ENCODE measurements around the gene HMG20B. TPM values are rescaled to one million over a fixed set of nuclear protein-coding genes. Genes with fewer than 3 reads are reported as not detected.
A peak's percentile ranks its signal among the peaks of the same experiment; 100 is the strongest.
"Not testable (repeated sequence)": the region's sequence is repeated elsewhere in the genome, so short reads cannot be mapped to it uniquely, and the experiment has no call there.

The HMG20B gene
- 100 to 1,000 TPM in 1 of 8 experiments, 10 to 100 TPM in 7; 17.0 to 122 (median 35.3) TPM for total RNA-seq

GRCh38 chr19:3572855-3573161 lies at the start of gene HMG20B:
Gene HMG20B, plus strand, starts transcription at chr19:3572944. Its CDS starts 366 bp downstream, at chr19:3573310.
- Histone ChIP-seq H3K4me1 (replicated peaks in 1 of 2) (peaks cover 12% of the 10 kb centered on the region in 2 donors), H3K27ac (no peak within 1 kb of the TSS), H3K4me3 (peak within 1 kb of the TSS; percentile 50 to 84 (median 75))
- WGBS, 10 experiments, result no CpG with 5 or more reads among the region's 30 CpGs
- in situ Hi-C loops (cut with MboI; ENCODE audit: low pct_unique_long_range_greater_than_20kb in 2 of 9, low sequenced_read_pairs in 9 of 9, unreplicated experiment in 9 of 9), result loop anchor here in 1 of 9 experiments (25.0 kb wide), 1 partner anchor 139 kb away; the partner anchor contains the start of genes PIP5K1C and TJP3
- no peak for ATAC-seq (replicated peaks in 6 of 8)

DNA sequence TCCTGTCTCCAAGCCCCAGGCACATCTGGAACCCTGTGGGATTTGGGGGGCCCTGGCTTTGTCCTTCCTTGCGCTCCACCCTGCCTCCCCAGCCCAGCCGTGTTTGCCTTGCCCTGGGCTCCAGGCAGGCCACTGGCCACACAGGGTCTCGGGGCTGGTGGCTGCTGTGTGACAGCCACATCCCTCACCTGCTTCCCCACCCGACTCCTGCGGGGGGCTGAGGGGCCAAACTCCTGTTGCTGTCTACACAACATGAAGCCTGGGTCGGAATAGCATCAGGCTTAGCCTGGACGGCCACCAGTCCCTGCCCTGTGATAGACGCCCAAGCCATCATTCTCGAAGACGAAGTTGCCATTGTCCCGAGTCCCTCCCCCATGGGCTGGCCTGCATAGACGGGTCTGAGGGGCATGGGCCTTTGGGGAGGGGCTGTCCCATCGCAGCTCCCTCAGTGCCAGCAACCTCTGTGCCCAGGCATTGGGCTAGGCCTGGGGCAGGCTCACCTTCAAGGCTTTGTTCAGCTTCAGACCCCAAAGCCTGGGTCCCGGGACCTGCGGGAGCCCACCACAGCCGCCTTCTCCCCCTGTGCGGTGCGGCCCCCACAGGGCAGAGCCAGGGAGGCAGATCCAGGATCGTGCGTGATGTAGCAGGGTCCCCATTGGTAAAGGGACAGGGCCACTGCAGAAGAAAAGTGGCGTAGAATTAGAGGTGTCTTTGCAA lies 49.2 kb upstream of the HMG20B start:
- Histone ChIP-seq H3K4me1 (replicated peaks in 1 of 2) (no peaks in the 10 kb centered on the region), H3K4me3 (no peak overlapping the region), H3K27ac (no peak overlapping the region)
- ATAC-seq (replicated peaks in 6 of 8), result no peak
- in situ Hi-C loops (cut with MboI; ENCODE audit: low pct_unique_long_range_greater_than_20kb in 2 of 9, low sequenced_read_pairs in 9 of 9, unreplicated experiment in 9 of 9), result no loop called here
- WGBS, 10 experiments, result 89 to 100% methylated on average over 1 to 5 of the region's 21 CpGs; no CpG with 5 or more reads in 8 of the 10 experiments

- WGBS, 10 experiments, result 92 to 100% (median 100%) methylated on average over 1 to 9 of the region's 33 CpGs; no CpG with 5 or more reads in 5 of the 10 experiments
- peak in 1 of 8 experiments; percentile 8 for ATAC-seq (replicated peaks in 6 of 8)
- no peak overlapping the region for H3K27ac ChIP-seq
- no peaks in the 10 kb centered on the region for H3K4me1 ChIP-seq (replicated peaks in 1 of 2)
- no peak overlapping the region for H3K4me3 ChIP-seq
- in situ Hi-C loops (cut with MboI; ENCODE audit: low pct_unique_long_range_greater_than_20kb in 2 of 9, low sequenced_read_pairs in 9 of 9, unreplicated experiment in 9 of 9), result no loop called here
These were observed 48.5 kb upstream of the HMG20B start for GRCh38 chr19:3524078-3524842.

DNA sequence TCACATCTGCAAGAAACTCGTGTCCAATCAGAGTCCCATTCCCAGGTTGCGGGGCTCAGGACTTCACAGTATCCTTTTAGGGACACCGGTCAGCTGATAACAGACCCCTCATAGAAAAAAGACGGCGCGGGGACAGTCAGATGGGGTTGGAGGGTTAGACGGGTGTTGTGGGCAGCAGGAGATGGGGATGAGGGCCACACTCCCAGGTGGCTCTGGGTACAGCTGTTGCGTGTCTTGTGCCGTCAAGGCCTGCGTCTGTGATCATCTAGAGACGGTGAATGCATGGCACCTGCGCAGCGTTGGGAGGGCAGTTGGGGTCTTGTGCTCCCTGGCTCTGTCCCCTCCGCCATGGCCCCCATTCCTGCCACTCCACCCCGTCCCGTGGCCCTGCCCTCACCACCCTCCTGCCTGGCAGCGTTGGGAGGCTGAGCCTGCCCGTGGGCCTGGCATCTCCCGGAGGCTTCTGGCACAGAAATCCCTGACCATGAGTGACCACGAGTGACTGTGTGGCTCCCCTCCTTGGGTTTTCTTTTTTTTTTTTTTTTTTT lies 47.8 kb upstream of the HMG20B start:
- no peaks in the 10 kb centered on the region for H3K4me1 ChIP-seq (replicated peaks in 1 of 2)
- in situ Hi-C loops (cut with MboI; ENCODE audit: low pct_unique_long_range_greater_than_20kb in 2 of 9, low sequenced_read_pairs in 9 of 9, unreplicated experiment in 9 of 9), result no loop called here
- no peak for ATAC-seq (replicated peaks in 6 of 8)
- no peak overlapping the region for H3K4me3 ChIP-seq
- WGBS, 10 experiments, result 89 to 100% (median 93%) methylated on average over 1 to 5 of the region's 20 CpGs; no CpG with 5 or more reads in 7 of the 10 experiments
- no peak overlapping the region for H3K27ac ChIP-seq

GRCh38 chr19:3526507-3527237 lies 46.1 kb upstream of the HMG20B start:
- WGBS, 10 experiments, result 40 to 100% (median 100%) methylated on average over 1 to 3 of the region's 28 CpGs; no CpG with 5 or more reads in 7 of the 10 experiments
- Histone ChIP-seq H3K4me3 (no peak overlapping the region), H3K4me1 (replicated peaks in 1 of 2) (no peaks in the 10 kb centered on the region), H3K27ac (no peak overlapping the region)
- peak in 1 of 8 experiments; percentile 10 for ATAC-seq (replicated peaks in 6 of 8)
- in situ Hi-C loops (cut with MboI; ENCODE audit: low pct_unique_long_range_greater_than_20kb in 2 of 9, low sequenced_read_pairs in 9 of 9, unreplicated experiment in 9 of 9), result no loop called here

DNA sequence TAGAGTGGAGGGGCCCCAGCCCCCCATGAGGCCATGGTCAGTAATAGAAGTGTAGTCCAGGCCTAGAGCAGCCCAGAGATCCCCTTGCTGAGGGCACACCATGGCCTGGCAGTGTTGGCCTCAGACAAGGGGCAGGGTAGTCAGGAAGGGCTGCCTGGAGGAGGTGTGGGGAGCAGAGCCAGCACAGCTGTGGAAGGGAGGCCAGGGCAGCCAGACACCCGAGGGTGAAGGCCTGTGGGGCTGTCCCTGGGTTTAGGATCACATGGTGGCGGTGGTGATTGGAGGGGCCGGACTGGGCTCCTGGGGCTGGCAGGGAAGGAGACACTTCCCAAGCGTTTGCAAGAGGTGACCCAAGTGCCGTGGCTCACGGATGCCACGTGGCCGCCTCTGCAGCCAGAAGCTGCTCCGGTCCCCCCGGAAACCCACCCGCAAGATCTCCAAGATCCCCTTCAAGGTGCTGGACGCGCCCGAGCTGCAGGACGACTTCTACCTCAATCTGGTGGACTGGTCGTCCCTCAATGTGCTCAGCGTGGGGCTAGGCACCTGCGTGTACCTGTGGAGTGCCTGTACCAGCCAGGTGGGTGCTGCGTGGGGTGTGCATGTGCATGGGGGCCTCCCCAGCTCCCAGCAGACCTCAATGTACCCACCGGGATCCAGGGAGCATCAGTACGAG lies 45.4 kb upstream of the HMG20B start:
- in situ Hi-C loops (cut with MboI; ENCODE audit: low pct_unique_long_range_greater_than_20kb in 2 of 9, low sequenced_read_pairs in 9 of 9, unreplicated experiment in 9 of 9), result no loop called here
- no peak overlapping the region for H3K4me3 ChIP-seq
- no peaks in the 10 kb centered on the region for H3K4me1 ChIP-seq (replicated peaks in 1 of 2)
- H3K27ac ChIP-seq, result no peak overlapping the region
- no peak for ATAC-seq (replicated peaks in 6 of 8)
- WGBS, 10 experiments, result 95 to 100% (median 98%) methylated on average over 4 to 7 of the region's 21 CpGs; no CpG with 5 or more reads in 6 of the 10 experiments

DNA sequence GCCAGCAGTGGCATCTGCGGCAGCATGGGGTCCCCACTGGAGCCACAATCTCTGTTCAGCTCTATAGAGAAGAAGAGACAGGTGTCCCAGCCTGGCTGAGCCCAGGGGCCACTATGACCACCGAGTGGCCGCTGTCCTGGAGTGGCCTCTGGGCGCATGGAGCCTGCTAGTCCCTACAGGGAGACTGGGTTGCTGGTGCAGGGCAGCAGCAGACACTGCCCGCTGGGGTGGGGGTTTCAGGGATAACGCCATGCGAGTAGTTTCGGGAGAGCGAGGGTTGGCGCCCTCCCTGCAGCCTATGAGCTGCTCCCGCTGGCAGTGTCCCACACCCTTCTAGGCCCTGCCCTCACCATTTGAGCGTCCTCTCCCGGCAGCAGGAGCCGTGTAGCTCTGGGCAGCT lies 44.7 kb upstream of the HMG20B start:
- Histone ChIP-seq H3K4me1 (replicated peaks in 1 of 2) (no peaks in the 10 kb centered on the region), H3K4me3 (no peak overlapping the region), H3K27ac (no peak overlapping the region)
- ATAC-seq (replicated peaks in 6 of 8), result no peak
- 80 to 97% (median 93%) methylated on average over 1 to 6 of the region's 14 CpGs; no CpG with 5 or more reads in 7 of the 10 experiments for WGBS, 10 experiments
- in situ Hi-C loops (cut with MboI; ENCODE audit: low pct_unique_long_range_greater_than_20kb in 2 of 9, low sequenced_read_pairs in 9 of 9, unreplicated experiment in 9 of 9), result no loop called here

DNA sequence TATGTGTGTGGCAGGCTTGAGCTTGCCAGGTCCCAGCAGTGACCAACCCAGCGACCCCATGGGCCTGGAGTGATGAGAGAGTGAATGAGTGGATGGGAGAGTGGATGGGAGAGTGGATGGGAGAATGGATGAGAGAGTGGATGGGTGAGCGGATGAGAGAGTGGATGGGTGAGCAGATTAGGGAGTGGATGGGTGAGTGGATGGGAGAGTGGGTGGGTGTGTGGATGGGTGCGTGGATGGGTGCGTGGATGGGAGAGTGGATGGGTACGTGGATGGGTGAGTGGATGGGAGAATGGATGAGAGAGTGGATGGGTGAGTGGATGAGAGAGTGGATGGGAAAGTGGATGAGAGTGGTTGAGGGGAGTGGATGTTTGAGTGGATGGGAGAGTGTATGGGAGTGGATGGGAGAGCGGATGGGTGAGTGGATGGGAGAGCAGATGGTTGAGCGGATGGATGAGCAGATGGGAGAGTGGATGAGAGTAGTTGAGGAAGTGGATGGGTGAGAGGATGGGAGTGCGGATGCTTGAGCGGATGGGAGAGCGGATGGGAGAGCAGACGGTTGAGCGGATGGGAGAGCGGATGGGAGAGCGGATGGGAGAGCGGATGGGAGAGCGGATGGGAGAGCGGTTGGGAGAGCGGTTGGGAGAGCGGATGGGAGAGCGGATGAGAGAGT lies 44.1 kb upstream of the HMG20B start:
- Histone ChIP-seq H3K27ac (no peak overlapping the region), H3K4me3 (no peak overlapping the region), H3K4me1 (replicated peaks in 1 of 2) (no peaks in the 10 kb centered on the region)
- ATAC-seq (replicated peaks in 6 of 8), result no peak
- 90 to 100% (median 97%) methylated on average over 7 to 20 of the region's 20 CpGs; no CpG with 5 or more reads in 1 of the 10 experiments for WGBS, 10 experiments
- in situ Hi-C loops (cut with MboI; ENCODE audit: low pct_unique_long_range_greater_than_20kb in 2 of 9, low sequenced_read_pairs in 9 of 9, unreplicated experiment in 9 of 9), result no loop called here

DNA sequence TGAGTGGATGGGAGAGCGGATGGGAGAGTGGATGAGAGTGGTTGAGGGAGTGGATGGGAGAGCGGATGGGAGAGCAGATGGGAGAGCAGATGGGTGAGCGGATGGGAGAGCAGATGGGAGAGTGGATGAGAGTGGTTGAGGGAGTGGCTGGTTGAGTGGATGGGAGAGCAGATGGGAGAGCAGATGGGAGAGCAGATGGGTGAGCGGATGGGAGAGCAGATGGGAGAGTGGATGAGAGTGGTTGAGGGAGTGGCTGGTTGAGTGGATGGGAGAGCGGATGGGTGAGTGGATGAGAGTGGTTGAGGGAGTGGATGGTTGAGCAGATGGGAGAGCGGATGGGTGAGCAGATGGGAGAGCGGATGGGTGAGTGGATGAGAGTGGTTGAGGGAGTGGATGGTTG lies 43.4 kb upstream of the HMG20B start:
- ATAC-seq (replicated peaks in 6 of 8); H3K4me3 ChIP-seq; in situ Hi-C loops (cut with MboI; ENCODE audit: low pct_unique_long_range_greater_than_20kb in 2 of 9, low sequenced_read_pairs in 9 of 9, unreplicated experiment in 9 of 9); H3K27ac ChIP-seq; H3K4me1 ChIP-seq (replicated peaks in 1 of 2): not testable (repeated sequence)
- 85 to 100% (median 94%) methylated on average over 2 to 7 of the region's 7 CpGs for WGBS, 10 experiments

- Histone ChIP-seq H3K4me3 (no peak overlapping the region), H3K27ac (no peak overlapping the region), H3K4me1 (replicated peaks in 1 of 2) (no peaks in the 10 kb centered on the region)
- WGBS, 10 experiments, result 85 to 100% (median 91%) methylated on average over 1 to 12 of the region's 12 CpGs; no CpG with 5 or more reads in 2 of the 10 experiments
- no peak for ATAC-seq (replicated peaks in 6 of 8)
- in situ Hi-C loops (cut with MboI; ENCODE audit: low pct_unique_long_range_greater_than_20kb in 2 of 9, low sequenced_read_pairs in 9 of 9, unreplicated experiment in 9 of 9), result no loop called here
These were observed 42.4 kb upstream of the HMG20B start for GRCh38 chr19:3530389-3530788.

DNA sequence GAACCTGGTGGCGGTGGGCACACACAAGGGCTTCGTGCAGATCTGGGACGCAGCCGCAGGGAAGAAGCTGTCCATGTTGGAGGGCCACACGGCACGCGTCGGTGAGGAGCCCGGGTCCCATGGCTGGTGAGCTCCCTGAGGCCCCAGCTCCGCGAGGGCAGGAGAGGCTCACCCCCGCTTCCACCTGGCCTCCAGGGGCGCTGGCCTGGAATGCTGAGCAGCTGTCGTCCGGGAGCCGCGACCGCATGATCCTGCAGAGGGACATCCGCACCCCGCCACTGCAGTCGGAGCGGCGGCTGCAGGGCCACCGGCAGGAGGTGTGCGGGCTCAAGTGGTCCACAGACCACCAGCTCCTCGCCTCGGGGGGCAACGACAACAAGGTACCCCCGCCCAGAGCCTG lies 41.0 kb upstream of the HMG20B start:
- H3K4me1 ChIP-seq (replicated peaks in 1 of 2), result no peaks in the 10 kb centered on the region
- in situ Hi-C loops (cut with MboI; ENCODE audit: low pct_unique_long_range_greater_than_20kb in 2 of 9, low sequenced_read_pairs in 9 of 9, unreplicated experiment in 9 of 9), result no loop called here
- WGBS, 10 experiments, result 93 to 96% methylated on average over 5 to 6 of the region's 29 CpGs; no CpG with 5 or more reads in 8 of the 10 experiments
- H3K4me3 ChIP-seq, result no peak overlapping the region
- peak in 1 of 8 experiments; percentile 1 for ATAC-seq (replicated peaks in 6 of 8)
- H3K27ac ChIP-seq, result no peak overlapping the region
